GM19043 (cell line): ENCODE results near the gene TFF1.

Experiments used
- ATAC-seq: cut with Tn5 transposase; IDR thresholded peaks from one replicate; pipeline ENCODE4 v1.9.1; 2021; ENCODE audit warnings: low read depth; ENCODE audit not compliant: unreplicated experiment

The TFF1 gene

DNA sequence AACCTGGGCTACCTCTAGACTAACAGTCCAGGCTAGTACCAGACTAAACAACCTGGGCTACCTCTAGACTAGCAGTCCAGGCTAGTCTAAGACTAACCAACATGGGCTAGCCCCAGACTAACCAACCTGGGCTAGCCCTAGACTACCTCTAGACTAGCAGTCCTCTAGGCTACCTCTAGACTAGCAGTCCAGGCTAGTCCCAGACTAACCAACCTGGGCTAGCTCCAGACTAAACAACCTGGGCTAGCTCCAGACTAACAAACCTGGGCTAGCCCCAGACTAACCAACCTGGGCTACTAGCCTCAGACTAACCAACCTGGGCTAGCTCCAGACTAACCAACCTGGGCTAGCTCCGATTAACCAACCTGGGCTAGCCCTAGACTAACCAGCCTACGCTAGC is 17.6 kb downstream of the TFF1 start:
- no peak for ATAC-seq

DNA sequence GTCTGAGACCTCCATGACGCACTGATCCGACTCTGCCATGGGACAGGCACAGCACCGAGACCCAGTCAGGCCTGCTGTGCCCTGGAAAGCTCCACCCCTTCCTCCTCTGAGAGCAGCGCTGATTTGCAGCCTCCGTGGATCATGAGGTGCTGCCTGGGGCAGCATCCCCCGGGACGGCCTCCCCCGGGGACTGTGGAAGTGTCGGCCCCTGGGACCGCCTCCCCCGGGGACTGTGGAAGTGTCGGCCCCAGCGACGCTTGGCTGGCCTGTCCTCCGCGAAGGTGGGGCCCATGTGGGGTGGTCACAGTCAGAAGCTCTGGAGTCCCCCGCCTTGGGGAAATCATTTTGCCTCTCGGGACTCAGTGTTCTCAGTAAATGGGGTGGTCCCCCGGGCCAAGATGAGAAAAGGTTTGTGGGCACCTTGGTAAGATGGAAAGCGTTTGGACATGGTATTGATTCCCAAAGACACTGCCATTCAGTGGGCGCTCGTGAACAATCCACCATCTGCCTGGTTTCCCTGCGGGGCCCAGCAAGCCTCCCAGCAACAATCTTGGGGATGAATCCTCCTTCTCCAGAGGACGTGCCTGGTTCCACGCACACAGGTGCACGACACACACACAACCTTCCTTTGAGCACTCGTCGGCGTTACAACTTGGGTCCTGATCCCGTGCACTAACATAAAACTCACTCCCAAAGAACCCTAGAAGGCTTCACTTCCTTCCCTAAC is 18.6 kb downstream of the TFF1 start:
- ATAC-seq = no peak

- ATAC-seq = no peak
Measured at GRCh38 chr21:42346866-42347600, 19.3 kb downstream of the TFF1 start.

GRCh38 chr21:42346441-42346840 is 19.9 kb downstream of the TFF1 start:
- no peak for ATAC-seq

DNA sequence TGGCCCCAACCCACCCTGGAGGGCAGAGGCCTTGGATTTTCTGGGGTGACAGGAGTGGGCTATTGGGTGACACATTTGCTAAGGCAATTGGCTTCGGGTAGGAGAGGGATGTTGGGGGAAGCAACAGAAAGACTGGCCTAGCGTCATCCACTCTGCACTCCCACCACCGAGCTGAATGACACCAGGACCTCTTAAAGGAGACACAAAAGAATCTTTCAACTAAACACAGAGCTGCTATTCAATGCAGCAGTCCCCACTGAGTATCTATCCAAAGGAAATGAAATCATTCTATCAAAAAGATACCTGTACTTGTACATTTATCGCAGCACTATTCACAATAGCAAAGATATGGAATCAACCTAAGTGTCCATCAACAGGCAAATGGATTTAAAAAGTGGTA is 21.7 kb downstream of the TFF1 start:
- ATAC-seq = no peak

DNA sequence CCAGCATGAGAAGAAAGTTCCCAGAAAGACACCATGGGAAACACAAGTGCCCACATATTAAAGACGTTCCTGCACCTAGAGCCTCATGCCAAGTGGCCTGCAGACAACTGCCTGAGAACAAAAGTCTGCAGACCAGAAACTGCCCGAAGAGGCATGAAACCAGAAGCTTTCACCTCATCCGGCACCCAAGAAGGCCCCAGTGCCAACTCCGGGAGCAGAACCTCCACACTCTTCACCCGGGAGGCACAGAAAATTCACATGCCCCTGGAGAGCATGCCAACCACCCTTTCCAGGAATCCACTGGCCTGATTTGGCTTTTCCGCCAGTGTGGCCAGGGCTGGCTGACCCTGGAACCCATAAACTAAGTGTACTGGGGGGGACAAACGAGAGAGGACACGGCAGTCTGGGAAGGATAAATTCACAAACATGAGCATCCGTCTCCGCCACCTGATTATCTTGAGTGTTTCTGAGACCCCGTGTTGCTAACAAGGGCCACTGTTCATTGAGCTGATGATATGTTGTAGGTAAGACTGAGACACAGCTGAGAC is 22.3 kb downstream of the TFF1 start:
- no peak for ATAC-seq

DNA sequence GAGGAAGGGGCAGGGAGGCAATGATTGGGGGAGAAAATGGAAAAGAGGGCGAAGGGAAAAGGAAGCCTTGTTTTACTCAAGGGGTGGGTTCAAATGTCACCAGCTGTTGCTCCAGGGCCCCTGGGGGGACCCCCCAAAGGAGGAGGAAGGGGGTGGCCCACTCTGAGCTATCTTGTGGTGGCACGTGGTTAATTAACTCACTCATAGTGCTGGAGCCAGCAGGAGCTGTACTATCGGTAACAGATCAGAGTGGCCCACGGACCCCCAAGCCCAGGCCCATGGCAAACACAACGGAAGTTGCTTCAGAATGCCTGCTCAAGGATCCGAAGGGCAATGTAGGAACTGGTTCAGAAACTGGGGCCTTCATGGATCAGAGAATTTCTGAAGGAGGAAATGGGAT is 22.8 kb downstream of the TFF1 start:
- ATAC-seq = no peak

DNA sequence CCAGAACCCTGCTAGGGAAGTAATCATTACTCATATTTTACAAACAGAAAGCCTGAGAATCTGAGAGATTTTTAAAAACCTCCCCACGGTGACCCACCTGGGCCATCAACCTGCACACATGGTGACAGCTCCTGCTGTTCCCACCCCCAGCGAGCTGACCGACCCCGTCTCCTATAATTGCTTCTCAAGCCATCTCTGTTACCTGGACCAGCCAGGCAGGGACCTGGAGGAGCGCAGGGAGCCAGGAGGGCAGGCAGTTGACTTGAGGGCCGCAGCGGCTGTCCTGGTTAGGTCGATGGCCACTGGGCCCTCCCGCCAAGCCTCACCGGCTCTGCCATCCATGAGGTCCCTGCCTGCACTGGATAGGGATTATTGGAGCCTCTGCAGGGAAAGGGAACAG is 23.2 kb downstream of the TFF1 start:
- no peak for ATAC-seq

- ATAC-seq = no peak
Measured at GRCh38 chr21:42341776-42342542, 24.4 kb downstream of the TFF1 start.

DNA sequence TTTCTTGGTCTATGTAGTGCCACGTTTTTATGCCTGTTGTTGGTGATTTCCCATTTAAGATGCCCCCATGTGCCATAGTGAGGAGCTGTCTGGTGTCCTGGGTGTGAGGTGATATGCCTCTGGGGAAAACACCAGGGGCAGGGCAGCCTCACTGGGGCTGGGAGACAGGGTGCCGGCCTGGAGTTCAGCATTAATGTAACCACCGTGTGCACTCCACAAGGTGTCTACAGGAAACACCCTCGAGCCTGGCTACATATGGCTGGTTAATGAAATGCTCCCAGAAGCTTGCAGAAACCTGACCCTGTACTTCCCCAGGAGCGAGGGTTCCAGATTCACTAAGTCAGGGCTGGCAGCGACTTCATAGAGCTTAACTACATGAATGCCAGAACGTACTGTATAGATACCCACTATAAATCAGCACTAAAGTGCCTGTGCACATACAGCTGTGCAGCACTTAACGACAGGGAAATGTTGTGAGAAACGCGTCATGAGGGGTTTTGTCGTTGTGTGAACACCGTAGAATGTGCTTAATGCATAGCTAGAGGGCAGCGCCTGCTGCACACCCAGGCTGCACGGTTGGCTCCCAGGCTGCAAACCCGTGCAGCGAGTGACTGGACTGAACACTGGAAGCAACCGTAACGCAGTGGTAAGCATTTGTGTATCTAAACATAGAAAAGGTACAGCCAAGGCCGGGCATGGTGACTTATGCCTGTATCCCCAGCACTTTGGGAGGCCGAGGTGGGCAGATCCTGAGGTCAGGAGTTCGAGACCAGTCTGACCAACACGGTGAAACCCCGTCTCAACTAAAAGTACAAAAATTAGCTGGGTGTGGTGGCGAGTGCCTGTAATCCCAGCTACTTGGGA is 25.9 kb downstream of the TFF1 start:
- no peak for ATAC-seq

DNA sequence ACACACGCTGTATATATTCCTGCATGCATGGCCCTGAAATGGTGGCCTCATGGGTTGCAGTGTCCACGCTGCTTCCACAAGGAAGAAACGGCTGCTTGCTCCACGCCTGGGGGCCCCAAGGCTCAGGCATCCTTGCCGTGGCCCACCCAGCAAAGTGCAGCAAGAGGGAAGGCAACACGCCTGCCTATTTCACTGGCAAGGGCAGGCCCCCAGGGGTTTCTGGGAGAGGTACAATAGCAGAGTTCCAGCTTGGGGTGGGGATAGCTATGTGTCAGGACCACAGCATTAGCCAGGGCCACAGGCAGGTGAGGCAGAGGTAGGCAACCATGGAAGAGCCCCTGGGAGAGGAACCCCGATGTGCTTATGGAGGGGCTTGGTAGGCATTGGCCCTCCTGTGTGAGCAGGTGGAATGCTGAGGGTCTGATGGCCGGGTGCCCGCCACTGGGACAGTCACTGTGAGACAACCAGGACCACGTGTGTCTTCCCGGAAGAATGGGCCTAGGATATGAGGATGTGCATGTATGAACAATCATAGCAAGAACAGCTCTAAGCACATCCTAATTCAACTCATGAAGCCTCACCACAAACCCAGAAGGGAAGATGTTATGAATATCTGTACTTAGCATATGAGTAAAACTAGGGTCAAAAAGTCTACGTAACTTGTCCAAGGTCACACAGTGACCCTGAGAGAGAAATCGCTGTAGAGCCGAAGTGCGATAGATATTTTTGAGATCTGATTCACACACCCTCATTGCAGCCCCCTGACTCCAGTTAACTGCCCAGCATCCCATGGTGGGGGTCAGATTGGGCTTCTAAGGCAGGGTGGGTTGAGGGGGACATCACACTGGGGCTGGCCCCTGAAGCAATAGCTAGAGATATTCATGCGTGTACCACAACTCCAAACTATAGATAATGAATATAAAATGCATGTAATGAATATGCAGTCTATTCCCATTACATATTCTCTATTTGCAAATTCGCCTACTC is 27.3 kb downstream of the TFF1 start:
- no peak for ATAC-seq

- no peak for ATAC-seq
Measured at GRCh38 chr21:42337830-42338728, 28.3 kb downstream of the TFF1 start.

- ATAC-seq = no peak
Measured at GRCh38 chr21:42337276-42337675, 29.1 kb downstream of the TFF1 start.

DNA sequence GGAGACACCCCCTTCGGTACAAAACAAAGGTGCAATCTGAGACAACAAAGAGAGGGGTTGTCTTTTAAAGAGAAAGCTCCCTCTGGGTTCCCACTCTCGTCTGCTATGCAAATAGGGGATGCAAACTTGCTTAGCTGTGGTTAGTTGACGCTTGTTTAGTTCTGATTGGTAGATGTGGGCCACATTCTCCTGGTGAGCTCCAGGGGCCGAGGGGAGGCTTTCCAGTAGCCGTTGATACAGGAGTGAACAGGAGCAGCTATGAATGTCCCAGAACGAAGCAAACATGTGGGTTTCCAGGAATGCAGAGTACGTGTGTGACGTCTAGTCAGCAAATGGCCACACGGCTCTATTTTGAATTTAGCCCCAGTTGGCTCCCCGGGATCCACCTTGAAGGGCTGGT is 30.3 kb downstream of the TFF1 start:
- ATAC-seq = no peak

DNA sequence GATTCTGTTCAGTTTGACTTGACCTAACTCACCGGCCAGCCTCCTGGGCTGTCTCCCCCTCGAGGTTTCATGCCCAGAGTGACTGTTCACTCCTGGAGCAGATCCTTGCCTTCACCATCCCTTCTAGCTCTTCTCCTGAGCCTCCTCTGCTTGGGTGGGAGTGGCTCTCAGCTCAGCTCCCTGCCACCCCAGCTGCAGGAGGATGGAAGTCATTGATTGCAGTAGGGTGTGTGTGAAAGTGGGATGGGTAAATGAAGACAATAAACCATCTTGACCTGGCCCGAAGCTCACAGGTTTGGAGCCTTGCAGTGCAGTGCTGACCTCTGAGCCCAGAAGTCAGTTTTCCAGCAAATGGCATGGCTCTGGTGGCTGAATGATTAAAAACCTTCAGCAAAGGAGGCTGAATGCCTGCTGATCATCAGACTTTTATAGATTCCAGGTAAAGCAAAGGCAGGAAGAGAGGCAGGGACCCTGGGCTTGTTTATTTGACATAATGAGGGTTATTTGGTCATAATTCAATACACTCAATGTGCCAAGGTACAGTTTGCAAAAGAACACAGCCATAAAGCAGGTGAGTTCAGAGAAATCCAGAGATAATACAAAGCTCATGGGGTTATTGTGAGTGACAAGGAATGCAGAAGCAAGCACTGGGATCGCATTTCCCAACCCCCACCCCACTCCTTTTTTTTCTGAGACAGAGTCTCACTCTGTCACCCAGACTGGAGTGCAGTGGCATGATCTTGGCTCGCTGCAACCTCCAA is 33.6 kb downstream of the TFF1 start:
- no peak for ATAC-seq

DNA sequence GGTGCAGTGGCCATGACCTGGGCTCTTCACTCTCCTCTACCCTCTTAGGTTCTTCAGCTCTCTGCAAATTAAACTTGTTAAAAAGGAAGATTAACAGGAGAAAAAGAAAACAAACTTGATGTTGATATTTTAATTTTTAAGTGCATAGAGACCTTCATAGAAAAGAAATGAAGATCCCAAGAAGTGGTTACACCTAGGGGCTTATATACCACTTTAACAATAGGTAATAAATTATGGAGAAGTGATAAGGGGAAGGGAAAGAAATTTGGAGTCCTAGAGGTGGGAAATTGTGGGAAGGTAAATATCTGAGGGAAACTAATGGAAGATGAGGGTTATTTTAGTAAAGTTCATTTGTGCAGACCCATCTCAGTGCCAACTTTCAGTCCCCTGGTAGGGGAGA is 34.7 kb downstream of the TFF1 start:
- ATAC-seq = no peak
